GM10266 (cell line): ENCODE results near the gene INPP5E.

Experiments used
- DNase-seq: peaks from one replicate; pipeline ENCODE4 v3.0.0; 2012; ENCODE audit errors: extremely low spot score
- CTCF ChIP-seq: IDR thresholded peaks from 2 replicates; pipeline ENCODE4 v1.5.1; 2012; ENCODE audit warnings: mild to moderate bottlenecking, low read depth; ENCODE audit not compliant: control insufficient read depth, insufficient read depth; ENCODE audit errors: missing control alignments

The INPP5E gene

GRCh38 chr9:136404801-136405136 lies 34.9 kb downstream of the INPP5E start:
- DNase-seq: no peak
- no peak for TF ChIP-seq CTCF

- TF ChIP-seq CTCF: no peak
- peak; percentile 76 for DNase-seq
Observed at GRCh38 chr9:136403915-136404800, 35.5 kb downstream of the INPP5E start.

GRCh38 chr9:136403538-136403914 lies 36.1 kb downstream of the INPP5E start:
- peak; percentile 76 for DNase-seq
- no peak for TF ChIP-seq CTCF

- DNase-seq: no peak
- no peak for TF ChIP-seq CTCF
Observed at GRCh38 chr9:136402067-136402466, 37.6 kb downstream of the INPP5E start.

- no peak for TF ChIP-seq CTCF
- no peak for DNase-seq
Observed at GRCh38 chr9:136401173-136401922, 38.3 kb downstream of the INPP5E start.

- peak; percentile 97 for TF ChIP-seq CTCF
- peak; percentile 99 for DNase-seq
Observed at GRCh38 chr9:136400038-136400834, 39.4 kb downstream of the INPP5E start, which contains the start of gene SNAPC4. Gene SNAPC4, minus strand, starts transcription at chr9:136400170. Its CDS starts 1,742 bp downstream, at chr9:136398428.
